ENCODE data around the gene COMMD3. TPM values are rescaled to one million over a fixed set of nuclear protein-coding genes. Genes with fewer than 3 reads are reported as not detected.
"Not testable (repeated sequence)": the region's sequence is repeated elsewhere in the genome, so short reads cannot be mapped to it uniquely, and the experiment has no call there.

Gene COMMD3
- total RNA-seq, 2 experiments from 2014 or later, result 82.6 to 97.0 TPM

- ChIA-PET CTCF (interaction anchor here (2.2 kb wide), 1 partner anchor 646 kb away, joined by 5 read pairs; no protein-coding TSS in a partner anchor), POLR2A (interaction anchor here (1.0 kb wide), 1 partner anchor 10 kb away, joined by 3 read pairs; no protein-coding TSS in a partner anchor)
- Mint-ChIP-seq H3K4me1 (peaks cover 51% of the 10 kb centered on the region), H3K27me3 (peaks cover 72% of the 10 kb centered on the region), H3K36me3 (ENCODE audit: low read depth) (peaks cover 13% of the 10 kb centered on the region), H3K9me3 (no peaks in the 10 kb centered on the region), H3K27ac (no peak overlapping the region), H3K4me3 (no peak overlapping the region)
- DNase-seq, result no peak
Observed at GRCh38 chr10:22342421-22342820, 26.2 kb downstream of the COMMD3 start.

GRCh38 chr10:22343731-22344130 lies 27.5 kb downstream of the COMMD3 start:
- ChIA-PET CTCF (interaction anchor here (0.9 to 2.3 kb wide), 5 partner anchors 24 to 847 kb away, joined by 3 to 8 read pairs (median 4); no protein-coding TSS in a partner anchor), POLR2A (interaction anchor here (0.6 to 2.0 kb wide), 4 partner anchors 12 to 340 kb away, joined by 3 to 5 read pairs (median 3); partner anchors contain the start of gene DNAJC1)
- no peak overlapping the region for H3K4me3 Mint-ChIP-seq
- H3K36me3 Mint-ChIP-seq (ENCODE audit: low read depth), result peaks cover 13% of the 10 kb centered on the region
- no peak for DNase-seq
- peaks cover 39% of the 10 kb centered on the region for H3K4me1 Mint-ChIP-seq
- H3K27me3 Mint-ChIP-seq, result peaks cover 64% of the 10 kb centered on the region
- H3K9me3 Mint-ChIP-seq, result no peaks in the 10 kb centered on the region
- no peak overlapping the region for H3K27ac Mint-ChIP-seq

GRCh38 chr10:22344249-22344648 lies 28.1 kb downstream of the COMMD3 start:
- Mint-ChIP-seq H3K36me3 (ENCODE audit: low read depth) (peaks cover 13% of the 10 kb centered on the region), H3K4me1 (peaks cover 34% of the 10 kb centered on the region), H3K9me3 (no peaks in the 10 kb centered on the region), H3K27ac (peak overlapping the region; percentile 1), H3K4me3 (no peak overlapping the region), H3K27me3 (peaks cover 59% of the 10 kb centered on the region)
- ChIA-PET CTCF (interaction anchor here (0.6 to 2.3 kb wide), 6 partner anchors 25 to 848 kb away, joined by 3 to 8 read pairs (median 4); no protein-coding TSS in a partner anchor), POLR2A (interaction anchor here (0.6 to 2.0 kb wide), 4 partner anchors 12 to 341 kb away, joined by 3 to 5 read pairs (median 3); partner anchors contain the start of gene DNAJC1)
- no peak for DNase-seq

- Mint-ChIP-seq H3K4me3 (peak overlapping the region; percentile 51), H3K4me1 (peaks cover 28% of the 10 kb centered on the region), H3K27ac (peak overlapping the region; percentile 1), H3K27me3 (peaks cover 56% of the 10 kb centered on the region), H3K36me3 (ENCODE audit: low read depth) (peaks cover 13% of the 10 kb centered on the region), H3K9me3 (no peaks in the 10 kb centered on the region)
- POLR2A ChIA-PET, result interaction anchor here (1.0 to 2.0 kb wide), 3 partner anchors 13 to 341 kb away, joined by 3 to 5 read pairs (median 3); partner anchors contain the start of gene DNAJC1
- CTCF ChIA-PET, result interaction anchor here (0.6 to 2.3 kb wide), 4 partner anchors 143 to 848 kb away, joined by 3 to 8 read pairs (median 4); no protein-coding TSS in a partner anchor
- no peak for DNase-seq
Observed at GRCh38 chr10:22344781-22345300, 28.7 kb downstream of the COMMD3 start.

- H3K27me3 Mint-ChIP-seq, result peaks cover 54% of the 10 kb centered on the region
- peak within 1 kb of the TSS; percentile 64 for H3K4me3 Mint-ChIP-seq
- DNase-seq, result peak; percentile 68
- H3K9me3 Mint-ChIP-seq, result no peaks in the 10 kb centered on the region
- peaks cover 13% of the 10 kb centered on the region for H3K36me3 Mint-ChIP-seq (ENCODE audit: low read depth)
- H3K4me1 Mint-ChIP-seq, result peaks cover 25% of the 10 kb centered on the region
- CTCF ChIA-PET, result interaction anchor here (2.3 kb wide), 1 partner anchor 849 kb away, joined by 8 read pairs; no protein-coding TSS in a partner anchor
- POLR2A ChIA-PET, result interaction anchor here (0.6 to 2.0 kb wide), 2 partner anchors 135 to 342 kb away, joined by 3 to 5 read pairs; partner anchors contain the start of gene DNAJC1
- peak within 1 kb of the TSS; percentile 1 for H3K27ac Mint-ChIP-seq
Observed at GRCh38 chr10:22345301-22346095, 29.3 kb downstream of the COMMD3 start, which contains the start of gene SPAG6. Gene SPAG6, plus strand, starts transcription at chr10:22345496. Its CDS starts 116 bp downstream, at chr10:22345612.

GRCh38 chr10:22346096-22346661 lies 30.0 kb downstream of the COMMD3 start:
- H3K27ac Mint-ChIP-seq, result no peak overlapping the region
- DNase-seq, result no peak
- peaks cover 13% of the 10 kb centered on the region for H3K36me3 Mint-ChIP-seq (ENCODE audit: low read depth)
- ChIA-PET POLR2A (interaction anchor here (0.6 kb wide), 1 partner anchor 134 kb away, joined by 3 read pairs; no protein-coding TSS in a partner anchor), CTCF (no interaction called here)
- H3K27me3 Mint-ChIP-seq, result peaks cover 56% of the 10 kb centered on the region
- no peaks in the 10 kb centered on the region for H3K9me3 Mint-ChIP-seq
- peaks cover 25% of the 10 kb centered on the region for H3K4me1 Mint-ChIP-seq
- H3K4me3 Mint-ChIP-seq, result peak overlapping the region; percentile 54

- no peak overlapping the region for H3K27ac Mint-ChIP-seq
- H3K4me3 Mint-ChIP-seq, result no peak overlapping the region
- H3K9me3 Mint-ChIP-seq, result no peaks in the 10 kb centered on the region
- no peak for DNase-seq
- peaks cover 34% of the 10 kb centered on the region for H3K27me3 Mint-ChIP-seq
- peaks cover 11% of the 10 kb centered on the region for H3K4me1 Mint-ChIP-seq
- ChIA-PET POLR2A (no interaction called here), CTCF (interaction anchor here (0.6 to 0.9 kb wide), 2 partner anchors 235 to 364 kb away, joined by 4 to 5 read pairs; no protein-coding TSS in a partner anchor)
- H3K36me3 Mint-ChIP-seq (ENCODE audit: low read depth), result peaks cover 10% of the 10 kb centered on the region
Observed at GRCh38 chr10:22349755-22350154, 33.6 kb downstream of the COMMD3 start.

- POLR2A ChIA-PET, result no interaction called here
- H3K27ac Mint-ChIP-seq, result no peak overlapping the region
- DNase-seq, result no peak
- H3K4me3 Mint-ChIP-seq, result no peak overlapping the region
- peaks cover 3% of the 10 kb centered on the region for H3K36me3 Mint-ChIP-seq (ENCODE audit: low read depth)
- peaks cover 27% of the 10 kb centered on the region for H3K27me3 Mint-ChIP-seq
- no peaks in the 10 kb centered on the region for H3K9me3 Mint-ChIP-seq
- CTCF ChIA-PET, result no interaction called here
- H3K4me1 Mint-ChIP-seq, result peaks cover 2% of the 10 kb centered on the region
Observed at GRCh38 chr10:22351131-22351703, 35.0 kb downstream of the COMMD3 start.

GRCh38 chr10:22356324-22356873 lies 40.2 kb downstream of the COMMD3 start:
- H3K27ac Mint-ChIP-seq, result no peak overlapping the region
- no peaks in the 10 kb centered on the region for H3K9me3 Mint-ChIP-seq
- DNase-seq, result no peak
- peaks cover 2% of the 10 kb centered on the region for H3K4me1 Mint-ChIP-seq
- CTCF ChIA-PET, result no interaction called here
- peaks cover 11% of the 10 kb centered on the region for H3K27me3 Mint-ChIP-seq
- POLR2A ChIA-PET, result interaction anchor here (0.8 kb wide), 1 partner anchor 15 kb away, joined by 3 read pairs; no protein-coding TSS in a partner anchor
- no peak overlapping the region for H3K4me3 Mint-ChIP-seq
- H3K36me3 Mint-ChIP-seq (ENCODE audit: low read depth), result no peaks in the 10 kb centered on the region

GRCh38 chr10:22357770-22358169 lies 41.6 kb downstream of the COMMD3 start:
- H3K9me3 Mint-ChIP-seq; H3K4me1 Mint-ChIP-seq; CTCF ChIA-PET; H3K36me3 Mint-ChIP-seq (ENCODE audit: low read depth); DNase-seq; H3K4me3 Mint-ChIP-seq; POLR2A ChIA-PET; H3K27ac Mint-ChIP-seq: not testable (repeated sequence)
- H3K27me3 Mint-ChIP-seq, result peaks cover 11% of the 10 kb centered on the region

- ChIA-PET POLR2A (no interaction called here), CTCF (no interaction called here)
- Mint-ChIP-seq H3K27ac (no peak overlapping the region), H3K9me3 (no peaks in the 10 kb centered on the region), H3K4me3 (no peak overlapping the region), H3K4me1 (peaks cover 18% of the 10 kb centered on the region), H3K27me3 (no peaks in the 10 kb centered on the region), H3K36me3 (ENCODE audit: low read depth) (no peaks in the 10 kb centered on the region)
- no peak for DNase-seq
Observed at GRCh38 chr10:22363305-22363704, 47.1 kb downstream of the COMMD3 start.

- Mint-ChIP-seq H3K9me3 (no peaks in the 10 kb centered on the region), H3K4me3 (no peak overlapping the region), H3K36me3 (ENCODE audit: low read depth) (peaks cover 3% of the 10 kb centered on the region), H3K27me3 (no peaks in the 10 kb centered on the region), H3K4me1 (peaks cover 29% of the 10 kb centered on the region), H3K27ac (no peak overlapping the region)
- CTCF ChIA-PET, result no interaction called here
- POLR2A ChIA-PET, result interaction anchor here (1.2 kb wide), 1 partner anchor 24 kb away, joined by 4 read pairs; no protein-coding TSS in a partner anchor
- DNase-seq, result no peak
Observed at GRCh38 chr10:22364407-22365140, 48.4 kb downstream of the COMMD3 start.

All from activated CD4-positive, alpha-beta memory T cell treated with anti-CD3 and anti-CD28 coated beads, Interleukin-2, amount 10 ng/mL, durations not matched to agents 7 days and 5 days (primary cell).